GM23338 (cell line): ENCODE measurements around the gene SLC6A13.

Experiments used
- CREB1 ChIP-seq: fragments of 250-450 bp; sonication (Bioruptor Pico); IDR thresholded peaks from 2 replicates; pipeline ENCODE4 v1.5.0; 2020; ENCODE audit warnings: low read depth, mild to moderate bottlenecking, moderate library complexity
- CTCF ChIP-seq, 2 experiments: fragments of 200-600 bp in 1 of 2; sonication (generic) in 1 of 2; conservative IDR thresholded peaks; 2 replicates each; pipeline versions ENCODE4 v1.5.1 to v1.6.1; 2016 to 2017; ENCODE audit warnings: antibody characterized with exemption in 2 of 2, low read depth in 2 of 2, mild to moderate bottlenecking in 2 of 2, moderate library complexity in 1 of 2
- ETS1 ChIP-seq: IDR thresholded peaks from 2 replicates; pipeline ENCODE4 v1.6.1; 2016; ENCODE audit warnings: antibody characterized with exemption
- EZH2 ChIP-seq: fragments of 200-600 bp; sonication (generic); IDR thresholded peaks from one replicate; pipeline ENCODE4 v1.8.0; 2017; ENCODE audit warnings: antibody characterized with exemption, mild to moderate bottlenecking, low read depth; ENCODE audit not compliant: unreplicated experiment
- EZH2phosphoT487 ChIP-seq: fragments of 200-600 bp; sonication (generic); IDR thresholded peaks from one replicate; pipeline ENCODE4 v1.8.1; 2018; ENCODE audit warnings: antibody characterized with exemption; ENCODE audit not compliant: unreplicated experiment
- JUNB ChIP-seq: IDR thresholded peaks from one replicate; pipeline ENCODE4 v1.6.1; 2016; ENCODE audit warnings: antibody characterized with exemption; ENCODE audit not compliant: unreplicated experiment
- POLR2AphosphoS5 ChIP-seq: IDR thresholded peaks from 2 replicates; pipeline ENCODE4 v1.6.1; 2016; ENCODE audit warnings: antibody characterized with exemption, low read depth

- no peak for TF ChIP-seq CTCF (conservative IDR thresholded peaks at IDR 0.05; ENCODE audit: low read depth in 2 of 2)
- TF ChIP-seq EZH2phosphoT487: no peak
- TF ChIP-seq POLR2AphosphoS5: no peak
- TF ChIP-seq EZH2: no peak
- TF ChIP-seq ETS1: no peak
- no peak for TF ChIP-seq CREB1 (CRISPR knock-in tag)
- TF ChIP-seq JUNB: no peak
These were observed 31.5 kb downstream of the SLC6A13 start for GRCh38 chr12:230925-231671.
